ENCODE results near the gene MRPL37. TPM values are rescaled to one million over a fixed set of nuclear protein-coding genes. Genes with fewer than 3 reads are reported as not detected.
"Not testable (repeated sequence)": the region's sequence is repeated elsewhere in the genome, so short reads cannot be mapped to it uniquely, and the experiment has no call there.

Gene MRPL37
- total RNA-seq, 4 donors from 2014 or later, result 91.6 to 141 (median 121) TPM

- in situ Hi-C loops (cut with MboI; ENCODE audit: low sequenced_read_pairs in 4 of 4) (no loop called here), intact Hi-C loops (cut with DNase I; ENCODE audit: low total_unique reads) (no loop called here)
- Histone ChIP-seq H3K36me3 (peaks cover 0 to 9% of the 10 kb centered on the region in 2 donors), H3K27ac (no peak overlapping the region), H3K27me3 (no peaks in the 10 kb centered on the region), H3K9me3 (no peaks in the 10 kb centered on the region), H3K4me1 (peaks cover 0 to 5% of the 10 kb centered on the region in 2 donors), H3K4me3 (no peak overlapping the region)
- no peak for ATAC-seq
- TF ChIP-seq POLR2A (IDR thresholded peaks at IDR 0.05) (no peak), CTCF (IDR thresholded peaks at IDR 0.05 in 4 of 5, conservative IDR thresholded peaks at IDR 0.05 in 1 of 5) (no peak)
- DNase-seq, result no peak
Measured at GRCh38 chr1:54227891-54228310, 27.9 kb downstream of the MRPL37 start.

- intact Hi-C loops (cut with DNase I; ENCODE audit: low total_unique reads), result no loop called here
- Histone ChIP-seq H3K4me3 (no peak overlapping the region), H3K9me3 (no peaks in the 10 kb centered on the region), H3K27me3 (no peaks in the 10 kb centered on the region), H3K4me1 (peaks cover 0 to 5% of the 10 kb centered on the region in 2 donors), H3K36me3 (peaks cover 0 to 9% of the 10 kb centered on the region in 2 donors), H3K27ac (no peak overlapping the region)
- in situ Hi-C loops (cut with MboI; ENCODE audit: low sequenced_read_pairs in 4 of 4), result no loop called here
- ATAC-seq (no peak), DNase-seq (no peak)
- TF ChIP-seq POLR2A (IDR thresholded peaks at IDR 0.05) (no peak), CTCF (IDR thresholded peaks at IDR 0.05 in 4 of 5, conservative IDR thresholded peaks at IDR 0.05 in 1 of 5) (no peak)
Measured at GRCh38 chr1:54228638-54229079, 28.7 kb downstream of the MRPL37 start.

- Histone ChIP-seq H3K4me1 (peaks cover 0 to 5% of the 10 kb centered on the region in 2 donors), H3K36me3 (peaks cover 0 to 9% of the 10 kb centered on the region in 2 donors), H3K27me3 (no peaks in the 10 kb centered on the region), H3K9me3 (no peaks in the 10 kb centered on the region), H3K27ac (no peak overlapping the region), H3K4me3 (no peak overlapping the region)
- DNase-seq, result no peak
- TF ChIP-seq CTCF (IDR thresholded peaks at IDR 0.05 in 4 of 5, conservative IDR thresholded peaks at IDR 0.05 in 1 of 5) (no peak), POLR2A (IDR thresholded peaks at IDR 0.05) (no peak)
- ATAC-seq, result peak in 1 of 2 donors; percentile 15
- in situ Hi-C loops (cut with MboI; ENCODE audit: low sequenced_read_pairs in 4 of 4), result no loop called here
- intact Hi-C loops (cut with DNase I; ENCODE audit: low total_unique reads), result no loop called here
Measured at GRCh38 chr1:54229281-54229891, 29.4 kb downstream of the MRPL37 start.

- intact Hi-C loops (cut with DNase I; ENCODE audit: low total_unique reads), result no loop called here
- no peak for DNase-seq
- Histone ChIP-seq H3K4me3 (no peak overlapping the region), H3K4me1 (peaks cover 0 to 5% of the 10 kb centered on the region in 2 donors), H3K27me3 (no peaks in the 10 kb centered on the region), H3K27ac (no peak overlapping the region), H3K9me3 (no peaks in the 10 kb centered on the region), H3K36me3 (peaks cover 0 to 5% of the 10 kb centered on the region in 2 donors)
- TF ChIP-seq POLR2A (IDR thresholded peaks at IDR 0.05) (no peak), CTCF (IDR thresholded peaks at IDR 0.05 in 4 of 5, conservative IDR thresholded peaks at IDR 0.05 in 1 of 5) (no peak)
- in situ Hi-C loops (cut with MboI; ENCODE audit: low sequenced_read_pairs in 4 of 4), result no loop called here
- ATAC-seq, result no peak
Measured at GRCh38 chr1:54230507-54231339, 30.8 kb downstream of the MRPL37 start.

- H3K9me3 ChIP-seq; H3K27ac ChIP-seq; H3K4me3 ChIP-seq; intact Hi-C loops (cut with DNase I; ENCODE audit: low total_unique reads); H3K4me1 ChIP-seq; DNase-seq; ATAC-seq; in situ Hi-C loops (cut with MboI; ENCODE audit: low sequenced_read_pairs in 4 of 4); H3K27me3 ChIP-seq: not testable (repeated sequence)
- peaks cover 5 to 17% of the 10 kb centered on the region in 2 donors for H3K36me3 ChIP-seq
Measured at GRCh38 chr1:54233196-54233595, 33.2 kb downstream of the MRPL37 start.

Measured in gastrocnemius medialis (tissue), 4 donors.